ENCODE results near the gene XPC. TPM values are rescaled to one million over a fixed set of nuclear protein-coding genes. Genes with fewer than 3 reads are reported as not detected.

Gene XPC
- total RNA-seq, 1 donor, result 52.1 TPM

DNA sequence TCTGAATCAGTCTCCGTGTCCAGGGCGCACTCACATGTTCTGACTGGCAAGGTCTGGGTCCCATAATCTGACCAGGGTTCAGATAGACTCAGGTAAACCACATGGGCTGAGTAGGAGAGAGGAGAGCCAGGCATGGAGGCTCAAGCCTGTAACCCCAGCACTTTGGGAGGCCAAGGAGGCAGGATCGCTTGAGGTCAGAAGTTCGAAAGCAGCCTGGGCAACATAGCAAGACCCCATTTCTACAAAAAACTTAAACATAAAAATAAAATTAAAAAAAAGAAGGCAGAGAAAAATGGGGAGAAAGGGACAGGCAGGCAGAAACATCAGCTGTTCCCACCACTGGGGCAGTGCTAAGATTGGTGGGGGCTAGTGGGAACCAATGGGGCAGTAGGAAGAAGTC is 48.2 kb downstream of the XPC start:
- Histone ChIP-seq H3K36me3 (ENCODE audit: insufficient read depth, low read length) (peaks cover 78% of the 10 kb centered on the region), H3K4me2 (ENCODE audit: insufficient read depth, low read length) (no peak overlapping the region)

DNA sequence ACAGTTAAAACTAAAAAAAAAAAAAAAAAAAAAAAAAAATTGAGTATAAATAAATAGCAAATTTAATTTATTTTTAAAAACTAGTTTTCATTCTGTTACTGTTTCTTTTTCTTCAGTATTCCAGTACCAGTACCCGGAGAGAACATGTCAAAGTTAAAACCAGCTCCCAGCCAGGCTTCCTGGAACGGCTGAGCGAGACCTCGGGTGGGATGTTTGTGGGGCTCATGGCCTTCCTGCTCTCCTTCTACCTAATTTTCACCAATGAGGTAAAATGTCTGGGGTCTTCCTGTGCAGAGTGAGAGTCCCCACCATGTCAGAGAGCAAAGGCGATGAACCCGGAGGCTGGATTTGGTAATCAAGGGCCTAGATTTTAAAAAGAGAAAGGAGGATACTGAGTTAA is 49.1 kb downstream of the XPC start:
- Histone ChIP-seq H3K27me3 (ENCODE audit: insufficient read depth, low read length) (no peaks in the 10 kb centered on the region), H3K36me3 (ENCODE audit: insufficient read depth, low read length) (peaks cover 69% of the 10 kb centered on the region), H4K20me1 (ENCODE audit: insufficient read depth, low read length) (peaks cover 49% of the 10 kb centered on the region), H2AFZ (ENCODE audit: low read length) (no peak overlapping the region), H3K4me1 (ENCODE audit: insufficient read depth, low read length) (peaks cover 13% of the 10 kb centered on the region), H3K4me2 (ENCODE audit: insufficient read depth, low read length) (no peak overlapping the region), H3K4me3 (ENCODE audit: insufficient read depth, low read length) (no peak overlapping the region), H3K9me3 (ENCODE audit: low read depth, low read length) (no peaks in the 10 kb centered on the region), H3K27ac (ENCODE audit: low read depth, low read length) (no peak overlapping the region), H3K79me2 (ENCODE audit: insufficient read depth, low read length) (peaks cover 53% of the 10 kb centered on the region)
- TF ChIP-seq, protein P1, sequence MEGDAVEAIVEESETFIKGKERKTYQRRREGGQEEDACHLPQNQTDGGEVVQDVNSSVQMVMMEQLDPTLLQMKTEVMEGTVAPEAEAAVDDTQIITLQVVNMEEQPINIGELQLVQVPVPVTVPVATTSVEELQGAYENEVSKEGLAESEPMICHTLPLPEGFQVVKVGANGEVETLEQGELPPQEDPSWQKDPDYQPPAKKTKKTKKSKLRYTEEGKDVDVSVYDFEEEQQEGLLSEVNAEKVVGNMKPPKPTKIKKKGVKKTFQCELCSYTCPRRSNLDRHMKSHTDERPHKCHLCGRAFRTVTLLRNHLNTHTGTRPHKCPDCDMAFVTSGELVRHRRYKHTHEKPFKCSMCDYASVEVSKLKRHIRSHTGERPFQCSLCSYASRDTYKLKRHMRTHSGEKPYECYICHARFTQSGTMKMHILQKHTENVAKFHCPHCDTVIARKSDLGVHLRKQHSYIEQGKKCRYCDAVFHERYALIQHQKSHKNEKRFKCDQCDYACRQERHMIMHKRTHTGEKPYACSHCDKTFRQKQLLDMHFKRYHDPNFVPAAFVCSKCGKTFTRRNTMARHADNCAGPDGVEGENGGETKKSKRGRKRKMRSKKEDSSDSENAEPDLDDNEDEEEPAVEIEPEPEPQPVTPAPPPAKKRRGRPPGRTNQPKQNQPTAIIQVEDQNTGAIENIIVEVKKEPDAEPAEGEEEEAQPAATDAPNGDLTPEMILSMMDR (IDR thresholded peaks at IDR 0.05; ENCODE audit: extremely low read depth, low read depth, low read length), result no peak
- DNase-seq (ENCODE audit: insufficient read length, low spot score, missing footprints), result peak; percentile 85

More for the DNA sequence above, 48.2 kb downstream of the XPC start:
- no peaks in the 10 kb centered on the region for H3K27me3 ChIP-seq (ENCODE audit: insufficient read depth, low read length)
- H3K27ac ChIP-seq (ENCODE audit: low read depth, low read length), result no peak overlapping the region
- peaks cover 13% of the 10 kb centered on the region for H3K4me1 ChIP-seq (ENCODE audit: insufficient read depth, low read length)
- no peak for DNase-seq (ENCODE audit: insufficient read length, low spot score, missing footprints)
- TF ChIP-seq, protein P1 (IDR thresholded peaks at IDR 0.05; ENCODE audit: extremely low read depth, low read depth, low read length), result no peak
- H3K9me3 ChIP-seq (ENCODE audit: low read depth, low read length), result no peaks in the 10 kb centered on the region
- peaks cover 49% of the 10 kb centered on the region for H4K20me1 ChIP-seq (ENCODE audit: insufficient read depth, low read length)
- H3K4me3 ChIP-seq (ENCODE audit: insufficient read depth, low read length), result no peak overlapping the region
- H3K79me2 ChIP-seq (ENCODE audit: insufficient read depth, low read length), result peaks cover 49% of the 10 kb centered on the region
- H2AFZ ChIP-seq (ENCODE audit: low read length), result no peak overlapping the region

DNA sequence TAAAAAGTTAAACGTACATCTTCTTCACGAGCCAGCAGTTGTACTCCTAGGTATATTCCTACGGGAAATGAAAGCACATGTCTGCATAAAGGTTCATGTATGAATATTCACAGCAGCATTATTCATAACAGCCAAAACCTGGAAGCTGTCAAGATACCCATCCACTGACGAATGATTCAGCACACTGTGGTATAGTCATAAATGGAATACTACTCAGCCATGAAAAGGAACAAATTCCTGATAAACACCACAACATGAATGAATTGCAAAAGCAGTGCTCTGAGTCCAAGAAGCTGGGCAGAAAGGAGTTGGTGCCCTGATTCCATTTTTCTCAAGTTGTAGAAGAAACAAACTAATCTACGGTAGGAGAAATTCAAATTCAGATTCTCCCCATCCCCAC is 49.7 kb downstream of the XPC start:
- Histone ChIP-seq H2AFZ (ENCODE audit: low read length) (no peak overlapping the region), H3K79me2 (ENCODE audit: insufficient read depth, low read length) (peaks cover 59% of the 10 kb centered on the region), H3K4me1 (ENCODE audit: insufficient read depth, low read length) (peaks cover 15% of the 10 kb centered on the region), H4K20me1 (ENCODE audit: insufficient read depth, low read length) (peaks cover 49% of the 10 kb centered on the region), H3K9me3 (ENCODE audit: low read depth, low read length) (no peaks in the 10 kb centered on the region), H3K27me3 (ENCODE audit: insufficient read depth, low read length) (no peaks in the 10 kb centered on the region), H3K4me3 (ENCODE audit: insufficient read depth, low read length) (no peak overlapping the region), H3K36me3 (ENCODE audit: insufficient read depth, low read length) (peaks cover 63% of the 10 kb centered on the region), H3K27ac (ENCODE audit: low read depth, low read length) (no peak overlapping the region), H3K4me2 (ENCODE audit: insufficient read depth, low read length) (no peak overlapping the region)
- TF ChIP-seq, protein P1 (IDR thresholded peaks at IDR 0.05; ENCODE audit: extremely low read depth, low read depth, low read length), result no peak
- no peak for DNase-seq (ENCODE audit: insufficient read length, low spot score, missing footprints)

DNA sequence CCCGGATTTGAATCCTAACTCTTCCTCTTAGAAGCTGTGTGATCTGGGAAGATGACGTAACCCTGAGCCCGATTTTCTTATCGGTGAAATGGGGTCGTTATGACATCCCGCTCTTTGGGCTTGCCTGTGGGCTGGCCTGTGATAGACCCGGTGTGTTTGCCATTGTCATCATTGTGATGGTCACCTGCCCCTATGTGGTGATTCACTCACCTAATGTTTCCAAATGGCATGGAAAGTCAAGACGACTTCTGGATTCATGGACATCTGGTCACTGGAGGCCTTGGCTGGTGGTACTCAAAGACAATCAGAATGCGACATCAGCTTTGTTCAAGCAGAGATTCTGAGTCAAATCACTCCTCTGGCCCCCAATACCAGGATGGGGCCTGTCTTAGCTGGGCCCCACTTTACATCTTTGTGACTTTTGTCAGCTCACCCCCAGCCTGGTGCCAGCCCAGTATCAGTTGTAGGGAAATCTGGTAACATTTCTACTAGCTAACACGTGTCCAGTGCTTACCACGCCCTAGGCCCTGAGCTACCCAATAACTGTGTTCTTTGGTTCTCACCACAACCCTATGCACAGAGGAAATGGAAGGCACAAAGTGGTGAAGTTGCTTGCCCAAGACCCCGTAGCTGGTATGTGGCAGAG is 50.8 kb downstream of the XPC start:
- H3K36me3 ChIP-seq (ENCODE audit: insufficient read depth, low read length), result peaks cover 52% of the 10 kb centered on the region
- H4K20me1 ChIP-seq (ENCODE audit: insufficient read depth, low read length), result peaks cover 49% of the 10 kb centered on the region
- no peak overlapping the region for H3K4me2 ChIP-seq (ENCODE audit: insufficient read depth, low read length)
- DNase-seq (ENCODE audit: insufficient read length, low spot score, missing footprints), result no peak
- no peak overlapping the region for H3K27ac ChIP-seq (ENCODE audit: low read depth, low read length)
- TF ChIP-seq, protein P1 (IDR thresholded peaks at IDR 0.05; ENCODE audit: extremely low read depth, low read depth, low read length), result no peak
- peaks cover 21% of the 10 kb centered on the region for H3K4me1 ChIP-seq (ENCODE audit: insufficient read depth, low read length)
- H2AFZ ChIP-seq (ENCODE audit: low read length), result no peak overlapping the region
- no peak overlapping the region for H3K4me3 ChIP-seq (ENCODE audit: insufficient read depth, low read length)
- no peaks in the 10 kb centered on the region for H3K27me3 ChIP-seq (ENCODE audit: insufficient read depth, low read length)
- H3K79me2 ChIP-seq (ENCODE audit: insufficient read depth, low read length), result peaks cover 68% of the 10 kb centered on the region
- H3K9me3 ChIP-seq (ENCODE audit: low read depth, low read length), result no peaks in the 10 kb centered on the region

All from osteoblast (primary cell).